Testis (tissue), 3 donors: Measurements from ENCODE around the gene SIRT5. TPM values are rescaled to one million over a fixed set of nuclear protein-coding genes. Genes with fewer than 3 reads are reported as not detected.

Experiments
- DNase-seq: peaks from one replicate; pipeline ENCODE4 v3.0.0-alpha.2; 2019
- H3K27ac ChIP-seq, 2 donors: fragments of 200-600 bp; sonication (generic); one replicate each; pipeline ENCODE4 v1.5.1; 2019
- H3K27me3 ChIP-seq: fragments of 200-600 bp; sonication (generic); one replicate; pipeline ENCODE4 v1.5.1; 2019
- H3K36me3 ChIP-seq: fragments of 200-600 bp; sonication (generic); one replicate; pipeline ENCODE4 v1.5.1; 2017; ENCODE audit warnings: low read depth; ENCODE audit errors: missing control alignments
- H3K4me1 ChIP-seq: fragments of 200-600 bp; sonication (generic); one replicate; pipeline ENCODE4 v1.5.1; 2019
- H3K4me3 ChIP-seq, 2 donors: fragments of 200-600 bp; sonication (generic); one replicate each; pipeline ENCODE4 v1.5.1; 2017 to 2019
- H3K9me3 ChIP-seq: fragments of 200-600 bp; sonication (generic); one replicate; pipeline ENCODE4 v1.5.1; 2017
- POLR2A ChIP-seq: fragments of 450-650 bp; IDR thresholded peaks from one replicate; pipeline ENCODE4 v1.6.1; 2017; ENCODE audit warnings: antibody characterized with exemption, mild to moderate bottlenecking, moderate library complexity
- WGBS, 2 donors: methylation state at CpG; one replicate each; pipeline ENCODE4 v1.1.5; 2018; 5-methylcytosine and 5-hydroxymethylcytosine counted together
- intact Hi-C: fragments of 100-400 bp; cut with DNase I; formaldehyde crosslinking; loops from one replicate; pipeline ENCODE4 v1.15.1; 2023; ENCODE audit warnings: low total_unique reads
- polyA plus RNA-seq: library from polyadenylated mRNA; stranded (reverse); fragments of 350-450 nt; fragmentation: Illumina TruSeq; extraction: RNeasy Lipid Tissue Mini Kit (QIAGEN cat#74804); gene quantifications from one replicate; pipeline ENCODE4 v1.2.3, GENCODE V29; 2014; ENCODE audit warnings: low read depth, low replicate concordance; ENCODE audit not compliant: insufficient read depth
- total RNA-seq, 2 donors: library from RNA; depleted of rRNA; stranded (reverse); fragments of >200 nt; gene quantifications; one replicate each; pipeline ENCODE4 v1.2.3, GENCODE V29; 2016
- TF ChIP-seq, protein P1 (sequence below), 3 experiments: fragments of 450-650 bp in 2 of 3; fragments of 200-600 bp in 1 of 3; sonication (generic) in 1 of 3; IDR thresholded peaks; one replicate each; pipeline ENCODE4 v1.5.1; 2016 to 2019; ENCODE audit warnings: antibody characterized with exemption in 3 of 3, mild to moderate bottlenecking in 2 of 3, moderate library complexity in 1 of 3

The SIRT5 gene
- total and polyA plus RNA-seq, 3 donors from 2014 or later = 11.2 to 22.1 (median 15.7) TPM

DNA sequence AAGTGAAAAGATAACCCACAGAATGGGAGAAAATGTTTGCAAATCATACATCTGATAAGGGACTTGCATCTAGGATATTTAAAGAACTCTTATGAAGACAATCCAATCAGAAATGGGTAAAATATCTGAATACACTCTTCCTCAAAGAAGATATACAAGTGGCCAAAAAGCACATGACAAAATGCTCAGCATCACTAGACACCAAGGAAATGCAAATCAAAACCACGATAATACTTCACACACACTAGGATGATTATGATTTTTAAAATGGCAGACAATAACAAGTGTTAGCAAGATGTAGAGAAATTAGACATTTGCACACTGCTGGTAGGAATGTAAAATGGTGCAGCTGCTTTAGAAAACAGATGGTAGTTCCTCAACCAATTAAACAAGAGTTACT is 34.8 kb upstream of the SIRT5 start:
- Histone ChIP-seq H3K36me3 (no peaks in the 10 kb centered on the region), H3K4me1 (no peaks in the 10 kb centered on the region), H3K9me3 (no peaks in the 10 kb centered on the region), H3K27me3 (no peaks in the 10 kb centered on the region), H3K4me3 (no peak overlapping the region), H3K27ac (no peak overlapping the region)
- TF ChIP-seq POLR2A = no peak
- TF ChIP-seq, protein P1, sequence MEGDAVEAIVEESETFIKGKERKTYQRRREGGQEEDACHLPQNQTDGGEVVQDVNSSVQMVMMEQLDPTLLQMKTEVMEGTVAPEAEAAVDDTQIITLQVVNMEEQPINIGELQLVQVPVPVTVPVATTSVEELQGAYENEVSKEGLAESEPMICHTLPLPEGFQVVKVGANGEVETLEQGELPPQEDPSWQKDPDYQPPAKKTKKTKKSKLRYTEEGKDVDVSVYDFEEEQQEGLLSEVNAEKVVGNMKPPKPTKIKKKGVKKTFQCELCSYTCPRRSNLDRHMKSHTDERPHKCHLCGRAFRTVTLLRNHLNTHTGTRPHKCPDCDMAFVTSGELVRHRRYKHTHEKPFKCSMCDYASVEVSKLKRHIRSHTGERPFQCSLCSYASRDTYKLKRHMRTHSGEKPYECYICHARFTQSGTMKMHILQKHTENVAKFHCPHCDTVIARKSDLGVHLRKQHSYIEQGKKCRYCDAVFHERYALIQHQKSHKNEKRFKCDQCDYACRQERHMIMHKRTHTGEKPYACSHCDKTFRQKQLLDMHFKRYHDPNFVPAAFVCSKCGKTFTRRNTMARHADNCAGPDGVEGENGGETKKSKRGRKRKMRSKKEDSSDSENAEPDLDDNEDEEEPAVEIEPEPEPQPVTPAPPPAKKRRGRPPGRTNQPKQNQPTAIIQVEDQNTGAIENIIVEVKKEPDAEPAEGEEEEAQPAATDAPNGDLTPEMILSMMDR (IDR thresholded peaks at IDR 0.05) = no peak
- WGBS, 2 donors = 80 to 92% methylated on average over 1 of the region's 1 CpG
- no peak for DNase-seq
- intact Hi-C loops = no loop called here

DNA sequence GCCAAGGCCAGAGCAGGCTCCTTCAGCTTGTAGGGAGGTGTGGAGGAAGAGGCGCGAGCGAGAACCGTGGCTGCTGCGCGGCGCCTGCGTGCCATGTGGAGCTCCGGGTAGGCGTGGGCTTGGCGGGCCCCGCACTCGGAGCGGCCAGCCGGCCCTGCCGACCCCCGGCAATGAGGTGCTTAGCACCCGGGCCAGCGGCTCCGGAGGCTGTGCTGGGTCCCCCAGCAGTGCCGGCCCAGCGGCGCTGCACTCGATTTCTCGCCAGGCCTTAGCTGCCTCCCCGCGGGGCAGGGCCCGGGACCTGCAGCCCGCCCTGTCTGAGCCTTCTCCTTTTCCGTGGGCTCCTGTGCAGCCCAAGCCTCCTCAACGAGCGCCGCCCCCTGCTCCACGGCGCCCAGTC is 32.9 kb upstream of the SIRT5 start:
- Histone ChIP-seq H3K9me3 (no peaks in the 10 kb centered on the region), H3K4me3 (peak overlapping the region; percentile 31 to 53), H3K36me3 (no peaks in the 10 kb centered on the region), H3K4me1 (no peaks in the 10 kb centered on the region), H3K27ac (no peak overlapping the region), H3K27me3 (no peaks in the 10 kb centered on the region)
- no peak for DNase-seq
- intact Hi-C loops = loop anchor here (10.0 kb wide), 1 partner anchor 207 kb away; no protein-coding TSS in a partner anchor
- 81% methylated on average over 33 of the region's 35 CpGs; no CpG with 5 or more reads in 1 of the 2 donors for WGBS, 2 donors
- no peak for TF ChIP-seq POLR2A
- TF ChIP-seq, protein P1 (IDR thresholded peaks at IDR 0.05) = no peak

DNA sequence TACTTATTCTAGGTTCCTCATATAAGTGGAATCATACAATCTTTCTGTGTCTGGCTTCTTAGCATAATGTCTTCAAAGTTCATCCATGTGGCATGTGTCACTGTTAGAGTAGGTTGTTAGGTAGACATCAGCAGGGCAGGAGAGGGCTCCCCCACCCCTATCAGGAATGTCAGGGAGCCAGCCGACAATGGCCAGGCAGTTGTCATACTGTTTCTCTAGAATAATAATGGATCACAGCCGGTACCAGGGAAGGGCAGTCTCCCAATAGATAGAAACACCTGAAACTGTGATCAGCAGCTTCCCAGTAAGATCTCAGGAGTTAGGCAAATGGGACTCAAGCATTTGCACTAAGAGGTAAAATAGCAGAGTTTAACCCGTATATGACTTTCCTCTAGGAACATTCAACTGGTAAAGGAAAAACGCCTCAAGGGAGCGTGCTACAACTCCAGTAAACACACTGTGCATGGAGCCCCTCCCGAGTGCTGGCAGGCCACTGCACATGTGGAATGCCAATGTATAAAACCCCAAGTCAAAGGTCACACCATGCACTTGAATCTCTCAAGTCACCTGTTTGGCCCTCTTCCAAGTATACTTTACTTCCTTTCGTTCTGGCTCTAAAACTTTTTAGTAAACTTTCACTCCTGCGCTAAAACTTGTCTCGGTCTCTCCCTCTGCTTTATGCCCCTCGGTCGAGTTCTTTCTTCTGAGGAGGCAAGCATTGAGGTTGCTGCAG is 29.8 kb upstream of the SIRT5 start:
- no peaks in the 10 kb centered on the region for H3K36me3 ChIP-seq
- H3K27me3 ChIP-seq = no peaks in the 10 kb centered on the region
- TF ChIP-seq, protein P1 (IDR thresholded peaks at IDR 0.05) = no peak
- no peak for TF ChIP-seq POLR2A
- DNase-seq = no peak
- H3K9me3 ChIP-seq = no peaks in the 10 kb centered on the region
- H3K27ac ChIP-seq = no peak overlapping the region
- 71 to 80% methylated on average over 11 of the region's 11 CpGs for WGBS, 2 donors
- H3K4me1 ChIP-seq = no peaks in the 10 kb centered on the region
- intact Hi-C loops = loop anchor here (10.0 kb wide), 1 partner anchor 210 kb away; no protein-coding TSS in a partner anchor
- H3K4me3 ChIP-seq = no peak overlapping the region

DNA sequence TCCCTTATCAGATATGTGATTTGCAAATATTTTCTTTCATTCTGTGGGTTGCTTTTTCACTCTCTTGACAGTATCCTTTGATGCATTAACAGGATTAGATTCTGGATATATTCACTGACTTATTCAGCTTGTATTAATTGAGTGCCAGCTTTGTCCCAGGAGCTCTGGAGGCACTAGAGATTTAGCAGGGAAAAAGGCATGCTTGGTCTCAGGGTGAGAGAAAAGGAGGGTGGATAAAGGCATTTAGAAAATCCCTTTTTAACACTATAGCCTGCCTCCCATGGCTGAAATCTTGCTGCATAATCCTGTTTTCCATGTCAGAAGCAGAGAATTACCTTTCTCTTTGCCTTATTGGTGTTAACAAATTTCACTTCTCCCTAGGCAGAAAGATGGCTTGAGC is 28.5 kb upstream of the SIRT5 start:
- Histone ChIP-seq H3K9me3 (no peaks in the 10 kb centered on the region), H3K4me1 (no peaks in the 10 kb centered on the region), H3K4me3 (no peak overlapping the region), H3K27ac (no peak overlapping the region), H3K36me3 (no peaks in the 10 kb centered on the region), H3K27me3 (no peaks in the 10 kb centered on the region)
- TF ChIP-seq, protein P1 (IDR thresholded peaks at IDR 0.05) = no peak
- TF ChIP-seq POLR2A = no peak
- DNase-seq = no peak
- intact Hi-C loops = loop anchor here (10.0 kb wide), 1 partner anchor 211 kb away; no protein-coding TSS in a partner anchor
